ENCODE data around the gene UFC1.

The UFC1 gene

DNA sequence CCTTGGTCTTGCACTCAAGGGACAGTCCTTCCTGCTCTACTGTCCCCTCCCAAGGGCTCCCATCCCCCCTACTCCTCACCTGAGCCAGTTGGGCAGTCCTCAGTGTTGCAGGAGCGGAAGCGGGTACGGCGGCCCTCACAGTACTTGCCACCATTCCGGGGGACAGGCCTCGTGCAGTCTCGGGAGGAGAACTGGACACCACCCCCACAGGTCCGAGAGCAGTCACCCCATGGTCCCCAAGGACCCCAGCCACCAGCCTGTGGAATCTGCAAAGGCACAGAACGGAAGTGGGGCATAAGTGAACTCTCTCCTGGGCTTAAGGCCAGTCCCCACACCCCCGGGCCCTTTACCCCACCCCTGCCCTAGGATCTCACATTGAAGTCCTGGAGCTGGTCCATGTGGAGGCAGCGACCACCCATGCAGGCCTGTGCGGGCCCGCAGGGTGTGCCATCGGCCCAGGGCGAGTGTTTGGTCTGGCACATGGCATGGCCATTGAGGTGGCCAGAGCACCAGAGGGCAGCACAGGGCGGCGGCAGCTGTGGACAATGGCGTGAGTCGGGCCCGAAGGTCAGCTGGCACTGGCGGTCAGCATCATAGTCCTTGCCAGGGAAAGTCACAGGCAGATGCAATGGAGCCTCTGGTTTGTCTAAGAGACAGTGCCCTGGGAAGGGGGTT lies 39.9 kb downstream of the UFC1 start:
- DNase-seq (ENCODE audit: low spot score): no peak

DNA sequence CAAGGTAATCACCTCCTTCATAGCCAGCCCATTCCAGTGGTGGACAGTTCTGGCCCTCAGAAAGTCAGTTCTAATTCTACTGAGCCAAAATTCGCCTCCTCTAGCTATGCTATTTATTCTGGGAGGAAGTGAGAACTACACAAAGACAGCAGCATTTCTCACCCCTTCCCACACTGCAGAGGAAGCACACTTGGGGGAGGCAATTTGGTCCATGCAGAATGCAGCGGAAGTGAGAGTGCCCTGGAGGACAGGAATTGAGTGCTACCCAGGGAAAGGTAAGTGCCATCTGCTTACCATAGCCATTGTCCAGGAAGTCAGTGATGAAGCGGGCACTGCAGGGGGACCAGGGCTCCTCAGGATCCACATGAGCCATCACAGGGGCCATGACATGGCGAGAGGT lies 41.4 kb downstream of the UFC1 start:
- no peak for DNase-seq (ENCODE audit: low spot score)

DNA sequence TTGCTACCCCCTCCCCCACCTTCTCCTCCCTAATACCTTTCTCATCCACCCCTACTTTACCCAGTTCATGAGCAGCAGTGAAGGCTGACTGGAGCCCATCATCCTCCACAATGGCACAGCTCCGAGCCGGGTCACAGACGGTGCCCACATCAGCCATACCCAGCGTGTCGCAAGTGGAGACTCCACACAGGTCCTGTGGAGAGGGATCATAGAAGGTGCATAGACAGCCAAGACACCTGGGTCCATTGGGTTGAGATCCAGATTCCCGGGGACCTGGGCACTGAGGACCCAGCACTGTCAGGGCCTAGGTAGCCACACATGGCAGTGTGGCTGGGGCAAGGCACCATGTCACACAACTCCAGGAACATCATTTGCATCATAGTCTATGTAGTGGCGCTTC lies 42.3 kb downstream of the UFC1 start:
- no peak for DNase-seq (ENCODE audit: low spot score)

DNA sequence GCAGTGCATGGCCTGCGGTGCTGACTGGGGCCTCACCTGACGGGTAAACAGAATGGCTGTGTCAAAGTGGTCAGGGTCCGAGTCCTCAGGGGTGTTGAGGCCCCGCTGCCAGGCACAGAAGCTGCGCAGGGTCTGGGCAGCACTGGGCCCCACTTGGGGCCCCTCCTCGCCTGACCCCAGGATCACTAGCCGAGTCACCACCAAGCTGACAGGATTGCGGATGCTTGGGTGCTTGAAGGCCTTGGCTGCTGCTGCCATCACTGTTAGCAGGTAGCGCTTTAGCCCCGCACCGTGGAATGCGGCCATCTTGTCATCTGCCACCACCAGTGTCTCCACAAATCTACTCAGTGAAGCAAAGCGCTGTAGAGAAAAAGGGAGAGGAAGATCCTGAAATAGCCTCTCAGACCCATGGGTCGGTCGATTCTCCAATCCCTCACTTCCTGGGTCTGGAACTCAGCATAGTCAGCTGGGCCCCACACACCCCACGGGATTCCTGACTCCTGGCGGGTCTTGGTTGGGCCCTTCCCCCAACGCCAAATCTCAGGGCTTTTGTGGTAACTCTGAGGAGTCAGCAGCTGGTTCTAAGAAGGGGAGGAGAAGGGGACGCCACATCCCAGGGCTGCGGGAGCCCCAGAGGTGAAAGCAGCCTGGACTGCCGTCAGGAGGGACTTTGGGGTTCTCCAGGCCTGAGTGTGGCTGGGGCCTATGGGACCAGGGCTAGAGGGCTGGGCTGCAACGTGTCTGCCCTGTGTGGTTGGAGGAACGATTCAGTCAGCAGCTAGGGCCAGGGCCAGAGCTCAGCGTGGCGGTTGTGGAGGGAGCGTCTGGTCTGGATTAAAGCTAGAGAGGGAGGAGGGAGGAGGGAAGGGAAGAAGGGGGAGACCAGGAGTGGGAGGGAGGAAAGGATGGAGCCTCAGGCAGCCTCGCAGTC lies 43.0 kb downstream of the UFC1 start:
- DNase-seq (ENCODE audit: low spot score): no peak

DNA sequence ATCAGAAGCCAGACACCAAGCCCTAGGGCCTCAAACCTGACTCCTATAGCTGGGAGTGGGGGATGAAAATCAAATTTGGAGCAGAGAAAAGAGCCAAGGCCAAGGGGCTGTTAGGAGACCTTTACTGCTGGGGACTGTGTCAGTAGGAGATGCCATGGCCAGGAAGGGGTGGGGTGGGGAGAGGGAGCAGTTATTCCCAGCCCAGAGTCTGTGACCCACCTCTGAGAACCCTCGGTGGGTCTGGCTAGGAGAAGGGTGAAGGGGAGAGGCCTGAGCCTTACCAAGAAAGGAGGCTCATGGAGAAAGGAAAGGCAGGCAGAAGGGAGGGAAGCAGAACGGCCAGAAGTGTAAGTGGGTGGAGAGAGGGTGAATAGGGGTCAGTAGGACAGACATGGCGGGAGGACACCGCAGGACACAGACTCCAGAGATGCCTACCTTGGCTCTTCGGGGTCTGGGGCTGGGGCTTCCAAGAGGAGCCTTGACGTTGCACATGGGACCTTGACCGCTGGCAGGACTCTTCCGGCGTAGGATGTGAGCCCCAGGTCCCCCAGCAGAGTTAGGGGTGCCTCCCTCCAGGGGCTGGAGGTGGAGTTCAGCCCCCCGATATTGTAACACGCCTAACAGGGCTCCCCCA lies 43.9 kb downstream of the UFC1 start:
- DNase-seq (ENCODE audit: low spot score): no peak

DNA sequence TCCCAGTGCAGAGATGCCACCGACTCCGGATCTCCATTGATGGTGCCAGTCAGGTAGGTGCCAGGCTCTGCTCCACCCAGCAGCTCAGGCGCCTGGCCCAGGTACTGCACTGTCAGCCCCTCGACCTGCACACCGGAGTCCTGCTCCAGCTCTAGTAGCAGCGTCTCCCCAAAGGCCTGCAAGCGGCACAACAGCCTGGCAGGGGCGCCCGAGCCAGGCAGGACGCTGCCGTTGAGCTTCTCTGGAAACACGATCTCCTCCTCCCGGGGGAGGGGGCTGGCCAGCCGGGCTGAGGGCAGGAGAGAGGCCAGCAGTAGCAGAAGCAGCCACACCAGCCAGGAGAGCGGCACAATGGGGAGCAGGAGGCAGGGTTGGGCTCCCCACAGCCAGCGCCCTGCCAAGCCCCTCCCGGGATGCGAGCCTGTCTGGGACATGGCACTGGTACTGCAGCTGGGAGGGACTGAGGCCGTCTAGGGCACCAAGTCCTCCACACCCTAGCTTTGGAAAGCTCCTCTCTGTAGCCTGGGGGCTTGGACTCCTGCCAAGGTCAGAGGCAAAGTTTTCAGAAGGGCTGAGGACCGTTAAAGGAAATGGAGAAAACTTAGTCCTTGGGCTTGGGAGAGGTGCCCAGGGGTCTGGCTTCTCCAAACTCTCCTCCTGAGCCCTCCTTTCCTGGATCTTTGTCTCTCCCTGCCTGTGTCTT lies 44.6 kb downstream of the UFC1 start:
- no peak for DNase-seq (ENCODE audit: low spot score)

DNA sequence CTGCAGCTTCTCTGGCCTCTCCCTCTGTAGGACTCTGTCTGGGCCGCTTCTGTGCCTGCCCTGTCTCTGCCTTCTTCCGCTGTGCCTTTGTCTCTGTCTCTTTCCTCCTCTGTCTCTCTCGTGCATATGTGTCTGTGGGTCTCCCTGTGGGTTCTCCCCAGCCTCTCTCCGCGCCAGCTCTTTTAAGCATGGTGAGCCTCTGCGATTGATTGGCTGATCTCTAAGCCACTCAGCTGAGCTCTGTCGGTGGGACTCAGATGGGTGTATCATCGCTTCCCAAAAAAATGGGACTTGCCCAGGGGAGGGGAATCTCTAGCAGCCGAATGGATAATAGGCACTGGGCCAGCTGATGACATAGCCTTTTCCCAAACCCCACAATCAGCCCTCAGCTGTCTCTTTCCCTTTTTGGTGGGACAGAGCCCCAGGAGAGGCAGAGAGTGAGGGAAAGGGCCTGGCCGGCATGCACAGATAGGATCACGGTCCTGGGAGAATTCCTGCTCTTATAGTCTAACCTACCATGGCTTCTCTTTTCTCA lies 45.2 kb downstream of the UFC1 start, which contains the start of gene ADAMTS4:
Gene ADAMTS4 (minus strand): TSS at position 158 of the 535 bp plus-strand sequence. CDS start 427 bp downstream, outside the sequence.
- DNase-seq (ENCODE audit: low spot score): no peak

DNA sequence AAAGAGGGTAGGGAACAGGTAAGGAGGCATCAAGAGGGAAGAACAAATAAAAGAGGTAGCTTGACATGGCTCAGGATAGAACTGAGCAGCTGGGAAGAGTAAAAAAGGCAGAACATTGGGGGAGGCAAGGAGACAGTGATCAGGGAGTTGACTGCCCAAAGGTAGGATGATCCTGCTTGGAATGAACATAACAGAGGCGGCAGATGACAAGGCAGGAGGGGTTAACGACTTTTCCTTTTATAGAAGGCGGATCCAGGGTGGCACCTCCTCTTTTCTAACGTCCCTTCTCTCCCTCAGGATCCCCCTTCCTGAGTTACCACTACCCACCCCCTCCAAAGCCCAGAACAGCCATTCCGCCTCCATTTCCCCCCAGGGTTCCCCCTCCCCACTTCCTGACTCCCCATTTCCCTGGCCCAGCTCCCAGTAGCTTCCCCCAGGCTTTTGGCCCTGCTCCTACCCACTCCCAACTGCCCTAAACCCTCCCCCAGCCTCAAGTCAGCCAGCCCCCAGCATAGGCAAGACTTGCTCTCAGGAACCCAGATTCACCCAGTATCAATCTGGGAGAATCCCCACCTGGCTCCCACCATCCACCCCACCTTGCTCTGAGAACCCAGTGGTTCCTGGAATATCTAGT lies 45.8 kb downstream of the UFC1 start:
- no peak for DNase-seq (ENCODE audit: low spot score)

DNA sequence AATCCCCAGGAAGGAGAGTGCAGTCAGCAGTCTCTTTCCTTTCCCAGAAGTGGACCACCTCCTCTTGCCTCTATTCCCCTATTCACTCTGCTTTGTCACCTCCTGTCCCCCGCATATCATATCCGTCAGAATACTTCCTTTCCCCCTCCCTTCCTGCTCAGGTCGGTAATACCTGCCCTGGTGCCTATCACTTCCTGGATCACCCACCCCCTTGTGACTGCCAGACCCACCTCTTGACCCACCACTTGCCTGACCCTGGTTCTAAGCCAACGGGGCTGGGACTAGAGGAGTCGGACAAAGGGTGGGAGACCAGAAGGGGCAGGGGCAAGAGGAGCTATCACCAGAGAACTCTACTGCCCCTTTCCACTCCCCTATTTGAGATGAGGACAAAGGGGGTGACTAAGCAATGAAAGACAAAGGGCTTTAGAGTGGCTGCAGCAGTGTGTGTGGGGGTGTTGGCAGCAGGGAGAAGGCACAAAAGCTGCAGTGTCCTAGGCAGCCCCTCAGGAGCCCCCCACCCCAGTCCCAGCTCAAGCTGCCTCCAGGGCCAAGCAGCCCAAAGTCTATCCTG lies 46.7 kb downstream of the UFC1 start:
- peak; percentile 39 for DNase-seq (ENCODE audit: low spot score)

DNA sequence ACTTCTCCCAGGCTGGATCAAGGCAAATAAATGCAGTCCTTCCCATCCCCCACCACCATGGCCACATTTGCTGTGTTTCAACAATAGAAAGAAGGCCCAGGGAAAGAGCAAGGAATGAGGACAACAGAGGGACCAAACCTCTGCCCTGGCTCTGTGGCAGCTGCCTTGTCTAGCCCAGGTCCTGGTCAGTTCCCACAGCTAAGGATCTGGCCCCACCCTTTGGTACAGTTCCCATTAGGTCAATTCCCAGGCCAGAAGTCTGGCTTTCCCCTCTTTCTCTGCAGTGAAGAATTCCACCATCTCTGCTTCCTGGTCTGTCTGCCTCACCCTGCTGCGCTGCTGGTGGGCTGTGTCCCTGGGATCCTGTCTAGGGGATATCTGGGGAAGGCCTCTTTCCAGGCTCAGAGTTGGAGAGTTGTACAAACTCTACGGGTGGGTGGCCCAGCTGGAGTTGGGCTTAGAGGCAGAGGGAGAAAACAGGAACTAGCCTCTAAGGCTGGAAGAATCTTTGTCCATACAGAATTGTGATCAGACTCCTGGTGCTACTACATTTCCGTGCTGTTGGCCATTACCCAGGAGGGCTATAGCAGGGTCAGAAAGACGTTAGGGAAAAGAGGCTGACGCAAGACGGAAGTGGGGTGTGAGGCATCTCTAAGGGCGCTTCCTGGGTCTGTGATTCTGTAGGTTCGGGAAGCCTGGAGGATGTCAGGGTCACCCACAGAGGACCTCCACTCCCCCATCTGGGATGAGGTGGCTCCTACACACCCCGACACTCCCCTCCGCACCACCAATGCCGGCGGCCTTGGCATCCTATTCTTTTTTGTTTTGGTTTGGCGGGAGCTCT lies 47.4 kb downstream of the UFC1 start:
- DNase-seq (ENCODE audit: low spot score): no peak

DNA sequence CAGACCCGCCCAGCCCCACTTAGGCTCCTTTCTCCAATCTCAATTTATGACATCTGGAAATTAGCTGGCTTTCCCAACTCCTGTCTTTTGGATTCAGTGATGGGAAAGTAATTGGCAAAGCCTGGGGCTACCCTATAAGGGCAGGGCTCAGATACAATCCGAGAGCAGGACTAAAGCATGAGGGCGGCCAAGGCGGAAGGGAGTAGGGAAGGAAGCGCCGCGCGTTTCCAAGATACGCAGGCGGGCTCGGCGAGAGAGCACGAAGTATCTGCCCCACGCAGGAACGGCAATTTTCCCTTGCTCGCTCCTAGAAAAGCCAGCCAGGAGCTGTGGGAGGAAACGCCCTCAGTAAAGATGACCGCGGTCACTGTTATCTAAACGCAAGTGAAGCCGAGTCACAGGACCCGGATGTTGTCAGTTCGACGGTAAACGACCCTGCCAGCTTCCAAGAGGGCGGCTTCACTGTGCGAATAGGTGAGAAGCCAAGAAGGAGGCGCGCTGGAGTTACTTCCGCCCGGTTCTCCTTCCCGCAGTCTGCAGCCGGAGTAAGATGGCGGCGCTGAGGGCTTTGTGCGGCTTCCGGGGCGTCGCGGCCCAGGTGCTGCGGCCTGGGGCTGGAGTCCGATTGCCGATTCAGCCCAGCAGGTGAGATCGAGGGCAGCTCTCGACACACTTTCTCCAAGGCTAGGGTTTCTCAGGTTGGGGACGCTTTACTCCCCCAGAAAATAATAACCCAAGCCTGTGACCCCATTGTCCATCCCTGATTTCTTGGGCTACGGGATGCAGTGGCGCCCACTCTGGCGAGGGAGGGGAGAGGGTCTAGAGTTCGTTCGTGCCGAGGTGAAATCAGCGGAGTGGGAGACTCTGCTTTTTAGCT lies 48.3 kb downstream of the UFC1 start, which contains the start of gene NDUFS2:
Gene NDUFS2 (plus strand): TSS at position 532 of the 877 bp plus-strand sequence. CDS start 19 bp downstream, at position 551.
- DNase-seq (ENCODE audit: low spot score): peak; percentile 97

DNA sequence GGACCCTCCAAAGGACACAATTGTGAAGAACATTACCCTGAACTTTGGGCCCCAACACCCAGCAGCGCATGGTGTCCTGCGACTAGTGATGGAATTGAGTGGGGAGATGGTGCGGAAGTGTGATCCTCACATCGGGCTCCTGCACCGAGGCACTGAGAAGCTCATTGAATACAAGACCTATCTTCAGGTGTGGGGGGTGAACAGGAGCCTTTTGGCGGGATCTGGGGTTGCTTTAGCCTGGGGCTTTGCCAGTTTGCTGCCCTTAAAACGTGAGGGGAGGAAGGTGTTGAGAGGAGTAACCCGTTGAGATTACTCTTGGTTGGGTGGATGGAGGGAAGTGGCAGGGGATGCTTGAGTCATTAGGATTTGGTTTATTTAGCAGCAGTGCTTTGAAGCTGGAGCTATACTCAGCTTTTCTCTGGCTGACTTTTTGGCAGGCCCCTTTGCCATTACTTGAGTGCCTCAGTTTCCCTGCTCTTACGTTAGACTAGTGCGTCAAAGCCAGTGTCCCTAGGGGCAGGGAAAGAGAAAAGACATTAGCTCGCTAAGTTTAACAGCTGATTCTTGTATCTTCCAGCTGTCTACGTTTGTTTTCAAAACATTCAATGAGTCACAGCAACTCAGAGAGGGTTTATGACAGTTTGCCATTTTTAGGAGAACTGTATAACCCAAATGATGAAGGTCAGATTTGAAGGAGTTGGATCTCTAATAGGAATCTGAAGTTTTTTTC lies 52.8 kb downstream of the UFC1 start:
- no peak for DNase-seq (ENCODE audit: low spot score)

DNA sequence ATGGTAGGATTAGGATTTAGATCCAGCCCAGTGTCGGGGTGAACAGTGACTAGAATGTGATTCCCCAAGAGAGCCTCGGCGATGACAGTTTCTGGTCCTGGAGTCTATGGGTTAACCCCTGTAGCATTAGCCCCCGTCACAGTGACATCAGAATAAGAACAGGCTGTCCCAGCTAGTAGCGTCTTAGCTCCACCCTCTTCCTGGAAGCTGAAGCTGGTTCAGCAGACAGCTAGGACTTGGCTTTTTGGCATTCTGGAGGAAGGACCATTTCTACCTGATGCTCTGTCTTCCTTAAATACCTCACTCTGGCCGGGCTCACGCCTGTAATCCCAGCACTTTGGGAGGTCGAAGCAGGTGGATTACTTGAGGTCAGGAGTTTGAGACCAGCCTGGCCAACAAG lies 53.4 kb downstream of the UFC1 start:
- DNase-seq (ENCODE audit: low spot score): no peak
